Transverse colon (tissue), 4 donors: ENCODE measurements around the gene TICAM1. TPM values are rescaled to one million over a fixed set of nuclear protein-coding genes. Genes with fewer than 3 reads are reported as not detected.
A peak's percentile ranks its signal among the peaks of the same experiment; 100 is the strongest.
"Not testable (repeated sequence)": the region's sequence is repeated elsewhere in the genome, so short reads cannot be mapped to it uniquely, and the experiment has no call there.

Source experiments
- DNase-seq: peaks from one replicate; pipeline ENCODE4 v3.0.0-alpha.2; 2019
- H3K27ac ChIP-seq, 4 donors: fragments of 200-600 bp; sonication (generic); 2 replicates each; pipeline ENCODE4 v1.5.1; 2016 to 2018; ENCODE audit warnings: inconsistent platforms in 4 of 4
- H3K27me3 ChIP-seq: fragments of 200-600 bp; sonication (generic); 2 replicates; pipeline ENCODE4 v1.5.1; 2017; ENCODE audit warnings: inconsistent platforms
- H3K36me3 ChIP-seq, 4 donors: fragments of 200-600 bp; sonication (generic); 2 replicates each; pipeline ENCODE4 v1.5.1; 2017 to 2019; ENCODE audit warnings: inconsistent platforms in 4 of 4
- H3K4me1 ChIP-seq, 4 donors: fragments of 200-600 bp; sonication (generic); 2 replicates each; pipeline ENCODE4 v1.5.1; 2017 to 2020; ENCODE audit warnings: inconsistent platforms in 4 of 4
- H3K4me3 ChIP-seq, 4 donors: fragments of 200-600 bp; sonication (generic); 1 replicate in 1 of 4; 2 replicates in 3 of 4; pipeline versions ENCODE4 v1.5.1 to v1.6.1; 2017 to 2019; ENCODE audit warnings: inconsistent platforms in 4 of 4
- H3K9me3 ChIP-seq, 2 donors: fragments of 200-600 bp; sonication (generic); 2 replicates each; pipeline ENCODE4 v1.5.1; 2017 to 2019; ENCODE audit warnings: inconsistent platforms in 2 of 2
- EP300 ChIP-seq: sonication (generic); formaldehyde crosslinking; IDR thresholded peaks from one replicate; pipeline ENCODE4 v1.6.1; 2017; ENCODE audit warnings: antibody characterized with exemption, low read depth
- POLR2A ChIP-seq: fragments of 450-650 bp; IDR thresholded peaks from one replicate; pipeline ENCODE4 v1.6.1; 2016; ENCODE audit warnings: antibody characterized with exemption, mild to moderate bottlenecking, moderate library complexity
- POLR2AphosphoS5 ChIP-seq, 3 donors: sonication (generic); formaldehyde crosslinking; IDR thresholded peaks; one replicate each; pipeline ENCODE4 v1.6.1; 2016; ENCODE audit warnings: antibody characterized with exemption in 3 of 3
- WGBS, 2 donors: methylation state at CpG; one replicate each; pipeline ENCODE4 v1.1.5; 2018; ENCODE audit warnings: low coverage in 1 of 2; 5-methylcytosine and 5-hydroxymethylcytosine counted together
- in situ Hi-C, 4 donors: fragments of 200-750 bp; cut with MboI; loops; one replicate each; pipeline versions ENCODE4 v1.15.0 to v1.15.1; 2017; ENCODE audit warnings: low sequenced_read_pairs in 3 of 4, low pct_ligation_motif_present in 1 of 4, low pct_unique_long_range_greater_than_20kb in 1 of 4
- intact Hi-C: fragments of 100-400 bp; cut with DNase I; formaldehyde crosslinking; loops from one replicate; pipeline ENCODE4 v1.15.1; 2023; ENCODE audit warnings: low total_unique reads
- total RNA-seq, 4 donors: library from RNA; depleted of rRNA; stranded (reverse); fragments of >200 nt; gene quantifications; one replicate each; pipeline ENCODE4 v1.1.0, GENCODE V29; 2016
- TF ChIP-seq, protein P1 (sequence below), 5 experiments: fragments of 200-600 bp in 3 of 5; fragments of 450-650 bp in 2 of 5; sonication (generic) in 3 of 5; IDR thresholded peaks; 1 replicate in 2 of 5; 2 replicates in 3 of 5; pipeline ENCODE4 v1.5.1; 2016 to 2017; ENCODE audit warnings: antibody characterized with exemption in 5 of 5, inconsistent platforms in 3 of 5, mild to moderate bottlenecking in 2 of 5, moderate library complexity in 1 of 5

TICAM1 gene
- total RNA-seq, 4 donors from 2014 or later = 17.7 to 66.6 (median 20.8) TPM

DNA sequence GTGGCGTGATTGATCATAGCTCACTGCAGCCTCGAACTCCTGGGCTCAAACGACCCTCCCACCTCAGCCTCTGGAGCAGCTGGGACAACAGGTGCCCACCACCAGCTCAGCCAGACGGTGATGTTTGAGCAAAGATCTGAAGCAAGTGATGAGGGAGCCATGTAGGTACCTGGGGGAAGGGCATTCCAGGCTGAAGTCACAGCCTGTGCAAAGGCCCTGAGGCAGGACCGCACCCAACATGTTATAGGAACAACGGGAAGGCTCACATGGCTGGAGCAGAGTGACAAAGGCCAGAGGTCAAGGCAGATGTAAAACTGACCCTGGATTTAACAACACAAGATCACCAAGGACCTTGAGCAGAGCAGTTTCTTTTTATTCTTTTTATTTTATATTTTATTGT, 25.1 kb downstream of the TICAM1 start:
- DNase-seq = no peak
- H3K4me1 ChIP-seq = peaks cover 0 to 5% (median 2%) of the 10 kb centered on the region in 4 donors
- no peak for TF ChIP-seq POLR2AphosphoS5 (IDR thresholded peaks at IDR 0.05)
- TF ChIP-seq, protein P1, sequence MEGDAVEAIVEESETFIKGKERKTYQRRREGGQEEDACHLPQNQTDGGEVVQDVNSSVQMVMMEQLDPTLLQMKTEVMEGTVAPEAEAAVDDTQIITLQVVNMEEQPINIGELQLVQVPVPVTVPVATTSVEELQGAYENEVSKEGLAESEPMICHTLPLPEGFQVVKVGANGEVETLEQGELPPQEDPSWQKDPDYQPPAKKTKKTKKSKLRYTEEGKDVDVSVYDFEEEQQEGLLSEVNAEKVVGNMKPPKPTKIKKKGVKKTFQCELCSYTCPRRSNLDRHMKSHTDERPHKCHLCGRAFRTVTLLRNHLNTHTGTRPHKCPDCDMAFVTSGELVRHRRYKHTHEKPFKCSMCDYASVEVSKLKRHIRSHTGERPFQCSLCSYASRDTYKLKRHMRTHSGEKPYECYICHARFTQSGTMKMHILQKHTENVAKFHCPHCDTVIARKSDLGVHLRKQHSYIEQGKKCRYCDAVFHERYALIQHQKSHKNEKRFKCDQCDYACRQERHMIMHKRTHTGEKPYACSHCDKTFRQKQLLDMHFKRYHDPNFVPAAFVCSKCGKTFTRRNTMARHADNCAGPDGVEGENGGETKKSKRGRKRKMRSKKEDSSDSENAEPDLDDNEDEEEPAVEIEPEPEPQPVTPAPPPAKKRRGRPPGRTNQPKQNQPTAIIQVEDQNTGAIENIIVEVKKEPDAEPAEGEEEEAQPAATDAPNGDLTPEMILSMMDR (IDR thresholded peaks at IDR 0.05) = no peak
- WGBS, 2 donors = 85% methylated on average over 5 of the region's 6 CpGs; no CpG with 5 or more reads in 1 of the 2 donors
- intact Hi-C loops = no loop called here
- H3K27me3 ChIP-seq = no peaks in the 10 kb centered on the region
- H3K9me3 ChIP-seq = no peaks in the 10 kb centered on the region
- no peaks in the 10 kb centered on the region for H3K36me3 ChIP-seq
- H3K4me3 ChIP-seq = no peak overlapping the region
- in situ Hi-C loops = loop anchor here in 2 of 4 donors (5.0 to 25.0 kb wide), 2 partner anchors 41 to 106 kb away; partner anchors contain the start of genes ARRDC5 (in 1 of the 2) and UHRF1 (in 1 of the 2)
- peak overlapping the region in 1 of 4 donors; percentile 39 for H3K27ac ChIP-seq

- H3K36me3 ChIP-seq, H3K4me1 ChIP-seq, H3K27ac ChIP-seq, H3K9me3 ChIP-seq, H3K27me3 ChIP-seq, DNase-seq, intact Hi-C loops, H3K4me3 ChIP-seq: not testable (repeated sequence)
- in situ Hi-C loops = loop anchor here in 2 of 4 donors (5.0 to 25.0 kb wide), 2 partner anchors 42 to 107 kb away; partner anchors contain the start of genes ARRDC5 (in 1 of the 2) and UHRF1 (in 1 of the 2)
- WGBS, 2 donors = 91% methylated on average over 6 of the region's 6 CpGs; no CpG with 5 or more reads in 1 of the 2 donors
Measured at GRCh38 chr19:4805140-4805539, 26.4 kb downstream of the TICAM1 start.

DNA sequence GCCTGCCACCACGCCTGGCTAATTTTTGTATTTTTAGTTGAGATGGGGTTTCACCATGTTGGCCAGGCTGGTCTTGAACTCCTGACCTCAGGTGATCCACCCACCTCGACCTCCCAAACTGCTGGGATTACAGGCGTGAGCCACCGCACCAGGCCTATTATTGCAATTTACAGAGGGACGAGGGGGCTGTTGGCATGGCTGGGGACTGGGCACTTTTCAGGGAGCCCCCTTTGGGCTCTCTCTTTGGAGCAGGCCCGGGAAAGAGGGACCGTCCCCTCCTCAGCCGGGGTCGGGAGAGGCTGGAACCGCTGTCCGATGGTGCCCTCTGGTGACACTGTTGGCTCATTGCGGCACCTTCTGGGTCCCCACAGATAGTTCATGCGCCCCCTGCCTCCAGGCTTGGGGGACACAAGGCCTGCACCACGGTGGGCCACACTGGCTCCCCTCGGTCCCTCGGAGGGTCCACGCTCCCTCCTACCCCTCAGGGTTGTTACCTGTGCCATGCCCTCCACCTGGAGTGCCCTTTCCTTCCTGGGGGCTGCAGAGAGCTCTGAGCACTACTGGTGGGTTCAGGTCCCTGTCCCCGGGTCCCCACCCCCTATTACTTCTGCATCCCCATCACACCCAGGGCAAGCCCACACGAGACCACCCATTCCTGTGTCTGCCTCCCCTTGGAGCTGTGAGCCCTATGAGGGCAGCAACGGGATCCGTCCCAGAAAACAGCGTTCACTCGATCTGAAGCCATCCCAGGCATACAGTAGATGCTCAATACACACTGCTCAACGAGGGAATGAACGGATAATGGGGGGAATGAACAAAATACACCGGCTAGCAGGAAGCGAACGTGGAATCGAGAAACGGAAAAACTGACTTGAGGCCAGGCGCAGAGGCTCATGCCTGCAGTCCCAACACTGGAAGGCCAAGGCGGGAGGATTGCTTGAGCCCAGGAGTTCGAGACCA, 27.5 kb downstream of the TICAM1 start:
- H3K4me3 ChIP-seq = no peak overlapping the region
- in situ Hi-C loops = loop anchor here in 1 of 4 donors (25.0 kb wide), 1 partner anchor 108 kb away; the partner anchor contains the start of genes ARRDC5 and UHRF1
- peaks cover 0 to 5% (median 2%) of the 10 kb centered on the region in 4 donors for H3K4me1 ChIP-seq
- DNase-seq = peak; percentile 49
- TF ChIP-seq, protein P1 (IDR thresholded peaks at IDR 0.05) = peak; percentile 47 to 71 (median 59)
- no peak for TF ChIP-seq POLR2A
- 44 to 45% methylated on average over 5 to 32 of the region's 33 CpGs for WGBS, 2 donors
- intact Hi-C loops = no loop called here
- H3K9me3 ChIP-seq = no peaks in the 10 kb centered on the region
- H3K36me3 ChIP-seq = no peaks in the 10 kb centered on the region
- H3K27me3 ChIP-seq = no peaks in the 10 kb centered on the region
- H3K27ac ChIP-seq = no peak overlapping the region

DNA sequence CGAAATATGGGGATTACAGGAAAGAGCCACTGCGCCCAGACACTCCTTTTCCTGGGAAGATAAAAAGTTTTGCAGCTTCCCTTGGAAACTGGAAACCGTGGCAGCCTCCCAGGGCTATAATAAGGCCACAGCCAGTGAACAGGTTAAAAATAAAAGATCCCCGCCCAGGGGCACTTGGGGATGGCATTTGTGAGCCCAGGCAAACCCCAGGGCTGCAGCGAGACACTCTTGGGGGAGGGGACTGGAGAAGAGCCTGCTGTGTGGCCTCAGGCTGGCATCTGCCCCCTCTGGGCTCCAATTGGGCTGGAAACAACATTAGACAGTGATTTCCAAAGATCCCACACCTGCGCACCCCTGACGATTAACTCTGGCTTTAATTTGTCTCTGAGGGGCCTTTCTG, 28.8 kb downstream of the TICAM1 start:
- Histone ChIP-seq H3K9me3 (no peaks in the 10 kb centered on the region), H3K4me3 (no peak overlapping the region), H3K27me3 (no peaks in the 10 kb centered on the region), H3K4me1 (peaks cover 0 to 5% (median 2%) of the 10 kb centered on the region in 4 donors), H3K36me3 (no peaks in the 10 kb centered on the region), H3K27ac (no peak overlapping the region)
- 69 to 84% methylated on average over 2 to 7 of the region's 7 CpGs for WGBS, 2 donors
- DNase-seq = no peak
- in situ Hi-C loops (loop anchor here in 1 of 4 donors (25.0 kb wide), 1 partner anchor 110 kb away; the partner anchor contains the start of genes ARRDC5 and UHRF1), intact Hi-C loops (no loop called here)
- TF ChIP-seq EP300 = no peak
- TF ChIP-seq, protein P1 (IDR thresholded peaks at IDR 0.05) = no peak
